GM21576 (cell line): ENCODE data around the gene RBPJL.

Experiments used
- ATAC-seq: cut with Tn5 transposase; IDR thresholded peaks from one replicate; pipeline ENCODE4 v1.9.1; 2021; ENCODE audit warnings: mild to moderate bottlenecking, moderate library complexity; ENCODE audit not compliant: unreplicated experiment

The RBPJL gene

GRCh38 chr20:45358282-45359068 lies 51.8 kb downstream of the RBPJL start:
- ATAC-seq: no peak

- no peak for ATAC-seq
Observed at GRCh38 chr20:45359069-45359405, 52.4 kb downstream of the RBPJL start.

- ATAC-seq: no peak
Observed at GRCh38 chr20:45359406-45360148, 52.9 kb downstream of the RBPJL start.

- no peak for ATAC-seq
Observed at GRCh38 chr20:45361793-45362192, 55.2 kb downstream of the RBPJL start.

- peak; percentile 78 for ATAC-seq
Observed at GRCh38 chr20:45362804-45363610, 56.4 kb downstream of the RBPJL start, which contains the start of gene SYS1. Gene SYS1 (plus strand): TSS chr20:45363156. CDS start chr20:45363532, 376 bp downstream.

- ATAC-seq: no peak
Observed at GRCh38 chr20:45363611-45364492, 57.2 kb downstream of the RBPJL start.

GRCh38 chr20:45365444-45365970 lies 58.9 kb downstream of the RBPJL start:
- ATAC-seq: no peak

GRCh38 chr20:45366192-45366591 lies 59.6 kb downstream of the RBPJL start:
- ATAC-seq: no peak

- ATAC-seq: no peak
Observed at GRCh38 chr20:45366631-45367030, 60.0 kb downstream of the RBPJL start.

- no peak for ATAC-seq
Observed at GRCh38 chr20:45367126-45367525, 60.5 kb downstream of the RBPJL start.
